ENCODE data around the gene ASH1L. TPM values are rescaled to one million over a fixed set of nuclear protein-coding genes. Genes with fewer than 3 reads are reported as not detected.

Gene ASH1L
- total and polyA plus RNA-seq, 9 of the 15 experiments (the other 6 are each of a cell fraction or from before 2014, with no cell fraction given), result 2.0 to 23.3 (median 14.6) TPM

- no peak for TF ChIP-seq ILK (tag; IDR thresholded peaks at IDR 0.05; ENCODE audit: borderline replicate concordance, low read depth)
- 0 out of 4 replicates have a peak, but pooled peaks of 1 of the 2 experiments have one; percentile 51 for TF ChIP-seq KDM4B (IDR thresholded peaks at IDR 0.05; ENCODE audit: borderline replicate concordance in 2 of 2, low read depth in 1 of 2)
- no peak for TF ChIP-seq MEIS2 (IDR thresholded peaks at IDR 0.05; ENCODE audit: partially characterized antibody)
- 0 out of 2 replicates have a peak, but pooled peaks have one; percentile 40 for TF ChIP-seq LCOR (CRISPR knock-in tag; IDR thresholded peaks at IDR 0.05)
- TF ChIP-seq E2F4 (CRISPR knock-in tag; IDR thresholded peaks at IDR 0.05; ENCODE audit: low read depth), result no peak
- peak; percentile 64 for TF ChIP-seq RBM22 (IDR thresholded peaks at IDR 0.05; ENCODE audit: low read depth, low read length, poor library complexity, severe bottlenecking)
- TF ChIP-seq PCBP1 (IDR thresholded peaks at IDR 0.05; ENCODE audit: low read depth, low read length, poor library complexity, severe bottlenecking), result peak; percentile 31
- TF ChIP-seq STAG1 (CRISPR knock-in tag; IDR thresholded peaks at IDR 0.05; ENCODE audit: borderline replicate concordance), result peak; percentile 57; the same call in 1 of the 2 replicates
- no peak for TF ChIP-seq ZSCAN29 (IDR thresholded peaks at IDR 0.05)
- no peak for TF ChIP-seq SRF (CRISPR knock-in tag; IDR thresholded peaks at IDR 0.05)
- no peak for TF ChIP-seq XRCC3 (IDR thresholded peaks at IDR 0.05)
- peak; percentile 86 for TF ChIP-seq RB1 (IDR thresholded peaks at IDR 0.05; ENCODE audit: low read depth)
- peak in 1 of 3 experiments; percentile 24; a peak in 1 of 6 replicates for TF ChIP-seq ZBTB11 (CRISPR knock-in tag; IDR thresholded peaks at IDR 0.05)
- no peak for TF ChIP-seq TSHZ1 (CRISPR knock-in tag; IDR thresholded peaks at IDR 0.05)
- peak; percentile 60 for TF ChIP-seq MAX (CRISPR knock-in tag; IDR thresholded peaks at IDR 0.05)
These were observed 239.5 kb downstream of the ASH1L start (continued) for GRCh38 chr1:155322953-155323728.
